MCF 10A (cell line): ENCODE measurements around the gene SND1. TPM values are rescaled to one million over a fixed set of nuclear protein-coding genes. Genes with fewer than 3 reads are reported as not detected.

Experiments used
- BruUV-seq: library from RNA; stranded (reverse); fragments of 400-500 nt; replicated peaks from 2 replicates; lab custom pipeline; 2021; lab: Mats Ljungman, UMichigan
- CTCF ChIA-PET: fragments of 300-600 bp; sonication (Branson Sonifier 250); formaldehyde crosslinking; extraction: SDS; loops from one replicate; lab custom pipeline; 2021; ENCODE audit warnings: antibody characterized with exemption, inconsistent platforms; lab: Yijun Ruan, JAX
- POLR2A ChIA-PET: fragments of 300-600, 350-650 bp; sonication (Branson Sonifier 250); formaldehyde crosslinking; extraction: SDS; loops from one replicate; lab custom pipeline; 2020; ENCODE audit warnings: antibody characterized with exemption, inconsistent platforms; lab: Yijun Ruan, JAX
- DNase-seq: peaks from one replicate; pipeline ENCODE4 v3.0.0-alpha.2; 2018; ENCODE audit not compliant: unreplicated experiment
- H3K27ac Mint-ChIP-seq: one replicate; pipeline ENCODE4 v1.8.0; 2022; ENCODE audit warnings: mild to moderate bottlenecking, low read depth, mixed read lengths; ENCODE audit not compliant: unreplicated experiment
- H3K27me3 Mint-ChIP-seq: one replicate; pipeline ENCODE4 v1.8.0; 2022; ENCODE audit warnings: mixed read lengths; ENCODE audit not compliant: insufficient read depth, unreplicated experiment
- H3K36me3 Mint-ChIP-seq: one replicate; pipeline ENCODE4 v1.8.0; 2022; ENCODE audit warnings: mild to moderate bottlenecking, moderate library complexity, mixed read lengths; ENCODE audit not compliant: insufficient read depth, unreplicated experiment
- H3K4me1 Mint-ChIP-seq: one replicate; pipeline ENCODE4 v1.8.0; 2022; ENCODE audit warnings: mixed read lengths; ENCODE audit not compliant: insufficient read depth, unreplicated experiment
- H3K4me3 Mint-ChIP-seq: one replicate; pipeline ENCODE4 v1.8.0; 2022; ENCODE audit warnings: mild to moderate bottlenecking, moderate library complexity, mixed read lengths; ENCODE audit not compliant: unreplicated experiment
- H3K9me3 Mint-ChIP-seq: one replicate; pipeline ENCODE4 v1.8.0; 2022; ENCODE audit warnings: mixed read lengths; ENCODE audit not compliant: unreplicated experiment
- CTCF ChIP-seq: fragments of 200-600 bp; IDR thresholded peaks from one replicate; pipeline ENCODE4 v1.8.0; 2022; ENCODE audit warnings: antibody characterized with exemption, mild to moderate bottlenecking; ENCODE audit not compliant: unreplicated experiment
- intact Hi-C: fragments of 100-400 bp; cut with micrococcal nuclease; formaldehyde crosslinking; loops from 2 replicates; pipeline ENCODE4 v1.14.1; 2022
- total RNA-seq: library from RNA; stranded (reverse); gene quantifications from 2 replicates; pipeline ENCODE4 v1.2.3, GENCODE V29; 2022

The SND1 gene
- total RNA-seq, 1 experiment from 2014 or later: 297 TPM

GRCh38 chr7:128076196-128076795 lies 424.3 kb downstream of the SND1 start:
- H3K27ac Mint-ChIP-seq: no peak overlapping the region
- no TSS peak for BruUV-seq
- H3K9me3 Mint-ChIP-seq: no peaks in the 10 kb centered on the region
- intact Hi-C loops: no loop called here
- H3K36me3 Mint-ChIP-seq: peaks cover 47% of the 10 kb centered on the region
- no peak overlapping the region for H3K4me3 Mint-ChIP-seq
- no peak for TF ChIP-seq CTCF
- no peak for DNase-seq
- CTCF ChIA-PET: interaction anchor here (1.2 kb wide), 1 partner anchor 9 kb away, joined by 4 read pairs; no protein-coding TSS in a partner anchor
- POLR2A ChIA-PET: no interaction called here
- H3K27me3 Mint-ChIP-seq: no peaks in the 10 kb centered on the region
- H3K4me1 Mint-ChIP-seq: no peaks in the 10 kb centered on the region

- intact Hi-C loops: no loop called here
These were observed 424.8 kb downstream of the SND1 start for GRCh38 chr7:128076796-128077271.

GRCh38 chr7:128078309-128078708 lies 426.3 kb downstream of the SND1 start:
- H3K27ac Mint-ChIP-seq: no peak overlapping the region
- intact Hi-C loops: no loop called here
- no peak for TF ChIP-seq CTCF
- H3K4me1 Mint-ChIP-seq: no peaks in the 10 kb centered on the region
- no peaks in the 10 kb centered on the region for H3K9me3 Mint-ChIP-seq
- POLR2A ChIA-PET: interaction anchor here (0.6 kb wide), 1 partner anchor 426 kb away, joined by 3 read pairs; the partner anchor contains the start of gene SND1
- no peaks in the 10 kb centered on the region for H3K27me3 Mint-ChIP-seq
- no TSS peak for BruUV-seq
- H3K4me3 Mint-ChIP-seq: no peak overlapping the region
- no peak for DNase-seq
- CTCF ChIA-PET: interaction anchor here (0.5 to 2.7 kb wide), 8 partner anchors 10 to 364 kb away, joined by 3 to 7 read pairs (median 3); no protein-coding TSS in a partner anchor
- peaks cover 56% of the 10 kb centered on the region for H3K36me3 Mint-ChIP-seq

More at GRCh38 chr7:128076796-128077271, 424.8 kb downstream of the SND1 start:
- no peak for TF ChIP-seq CTCF
- H3K27me3 Mint-ChIP-seq: no peaks in the 10 kb centered on the region
- H3K4me1 Mint-ChIP-seq: no peaks in the 10 kb centered on the region
- ChIA-PET POLR2A (no interaction called here), CTCF (interaction anchor here (1.2 kb wide), 1 partner anchor 10 kb away, joined by 4 read pairs; no protein-coding TSS in a partner anchor)
- H3K27ac Mint-ChIP-seq: no peak overlapping the region
- peaks cover 49% of the 10 kb centered on the region for H3K36me3 Mint-ChIP-seq
- no peaks in the 10 kb centered on the region for H3K9me3 Mint-ChIP-seq
- no peak overlapping the region for H3K4me3 Mint-ChIP-seq
- DNase-seq: no peak
- no TSS peak for BruUV-seq

- no peaks in the 10 kb centered on the region for H3K4me1 Mint-ChIP-seq
- H3K4me3 Mint-ChIP-seq: no peak overlapping the region
- no peak for TF ChIP-seq CTCF
- H3K9me3 Mint-ChIP-seq: no peaks in the 10 kb centered on the region
- intact Hi-C loops: no loop called here
- ChIA-PET CTCF (interaction anchor here (0.5 to 2.7 kb wide), 4 partner anchors 129 to 319 kb away, joined by 3 to 7 read pairs (median 4); no protein-coding TSS in a partner anchor), POLR2A (no interaction called here)
- no peak for DNase-seq
- no TSS peak for BruUV-seq
- no peaks in the 10 kb centered on the region for H3K27me3 Mint-ChIP-seq
- H3K27ac Mint-ChIP-seq: no peak overlapping the region
- H3K36me3 Mint-ChIP-seq: peaks cover 63% of the 10 kb centered on the region
These were observed 428.2 kb downstream of the SND1 start for GRCh38 chr7:128080169-128080568.
